Measurements from ENCODE around the gene KLHL22.
"Not testable (repeated sequence)": the region's sequence is repeated elsewhere in the genome, so short reads cannot be mapped to it uniquely, and the experiment has no call there.

GRCh38 chr22:20392365-20392881 is 103.2 kb downstream of the KLHL22 start:
- TF ChIP-seq CTCF (IDR thresholded peaks at IDR 0.05; ENCODE audit: low read length); EZH2 (optimal IDR thresholded peaks at IDR 0.05; ENCODE audit: low read depth, low read length): not testable (repeated sequence)
